Spleen (tissue), 13 donors: ENCODE measurements around the gene CEBPE. TPM values are rescaled to one million over a fixed set of nuclear protein-coding genes. Genes with fewer than 3 reads are reported as not detected.

Experiments used
- DNase-seq: peaks from one replicate; pipeline ENCODE4 v3.0.0-alpha.2; 2020
- H3K27ac ChIP-seq, 8 donors: fragments of 200-600 bp; sonication (generic) in 7 of 8; 1 replicate in 4 of 8; 2 replicates in 4 of 8; pipeline versions ENCODE4 v1.5.0 to v1.8.0; 2016 to 2021; ENCODE audit warnings: inconsistent platforms in 4 of 8, mild to moderate bottlenecking in 4 of 8, moderate library complexity in 1 of 8
- H3K27me3 ChIP-seq, 7 donors: fragments of 200-600 bp; sonication (generic) in 6 of 7; replicated peaks in 1 of 7; 1 replicate in 4 of 7; 2 replicates in 3 of 7; pipeline versions ENCODE4 v1.5.0 to v1.8.0; 2016 to 2021; ENCODE audit warnings: inconsistent platforms in 3 of 7, mild to moderate bottlenecking in 1 of 7
- H3K36me3 ChIP-seq, 6 donors: fragments of 200-600 bp; sonication (generic) in 5 of 6; 1 replicate in 4 of 6; 2 replicates in 2 of 6; pipeline versions ENCODE4 v1.5.0 to v1.8.0; 2016 to 2021; ENCODE audit warnings: inconsistent platforms in 2 of 6
- H3K4me1 ChIP-seq, 6 donors: fragments of 200-600 bp; sonication (generic) in 5 of 6; 1 replicate in 3 of 6; 2 replicates in 3 of 6; pipeline versions ENCODE4 v1.5.0 to v1.8.0; 2016 to 2021; ENCODE audit warnings: inconsistent platforms in 3 of 6
- H3K4me3 ChIP-seq, 8 donors: fragments of 200-600 bp; sonication (generic) in 7 of 8; 1 replicate in 4 of 8; 2 replicates in 4 of 8; pipeline versions ENCODE4 v1.5.0 to v1.8.0; 2016 to 2021; ENCODE audit warnings: inconsistent platforms in 4 of 8, mild to moderate bottlenecking in 4 of 8, moderate library complexity in 2 of 8
- H3K9me3 ChIP-seq, 8 donors: fragments of 200-600 bp; sonication (generic) in 7 of 8; 1 replicate in 4 of 8; 2 replicates in 4 of 8; pipeline versions ENCODE4 v1.5.0 to v1.8.0; 2016 to 2021; ENCODE audit warnings: inconsistent platforms in 4 of 8
- POLR2A ChIP-seq, 3 donors: fragments of 450-650 bp; IDR thresholded peaks; one replicate each; pipeline ENCODE4 v1.5.1; 2017; ENCODE audit warnings: antibody characterized with exemption in 3 of 3, mild to moderate bottlenecking in 1 of 3
- POLR2AphosphoS5 ChIP-seq, 3 donors: sonication (generic); formaldehyde crosslinking; IDR thresholded peaks; one replicate each; pipeline ENCODE4 v1.5.1; 2017; ENCODE audit warnings: antibody characterized with exemption in 3 of 3
- WGBS, 5 donors: extraction: QIAGEN DNeasy Blood & Tissue Kit in 3 of 5; methylation state at CpG; one replicate each; pipeline versions ENCODE4 v1.1.5 to v1.1.7; 2013 to 2018; 5-methylcytosine and 5-hydroxymethylcytosine counted together
- intact Hi-C: fragments of 100-400 bp; cut with DNase I; formaldehyde crosslinking; loops from one replicate; pipeline ENCODE4 v1.15.0; 2023; ENCODE audit warnings: low total_unique reads
- long read RNA-seq, 2 donors: transcript quantifications; one replicate each; lab custom pipeline, GENCODE V29; 2026
- polyA plus RNA-seq, 3 donors: library from polyadenylated mRNA; stranded (reverse); fragments of 200-250 nt; gene quantifications; one replicate each; pipeline ENCODE4 v1.2.1, GENCODE V29; 2013
- total RNA-seq, 7 donors: library from RNA; depleted of rRNA in 3 of 7; stranded (reverse); fragments of >200 nt in 3 of 7; fragmentation: NEBNext Ultra II Directional in 4 of 7; extraction: Animal tissue kit (Norgen Biotek cat#: 25700) in 4 of 7; gene quantifications; one replicate each; pipeline versions ENCODE4 v1.1.0 to v1.2.1, GENCODE V29; 2016 to 2021
- TF ChIP-seq, protein P1 (sequence below), 11 experiments: fragments of 200-600 bp in 7 of 11; fragments of 450-650 bp in 4 of 11; sonication (generic) in 4 of 11; IDR thresholded peaks in 8 of 11; conservative IDR thresholded peaks in 3 of 11; 1 replicate in 7 of 11; 2 replicates in 4 of 11; pipeline versions ENCODE4 v1.4.0 to v1.8.0; 2016 to 2021; ENCODE audit warnings: antibody characterized with exemption in 11 of 11, inconsistent platforms in 4 of 11, mild to moderate bottlenecking in 1 of 11
- donor health status: healthy with polysubstance abuse.
- donor health status: DM: no; HTN: no; CAD: no; lungs with moderate emphysema.
- donor health status: DM: no; HTN: no; CAD: no.
- donor health status: Bipolar disorder and iron deficiency.
- donor health status: healthy.
- donor health status: DM: no; HTN: no; CAD: no.
- donor health status: DM: yes; HTN: yes; CAD: no.

Gene CEBPE
- total RNA-seq (1 to 10 TPM in 4 of 7 donors, under 1 TPM in 3; 0.64 to 9.6 (median 1.6) TPM), polyA plus RNA-seq (1 to 10 TPM; 1.2 to 3.5 (median 1.3) TPM)
- long read RNA-seq, donor 1, partial matches to known transcripts: 0 of 2 reads
- long read RNA-seq, donor 1, other reads (novel, unspliced or antisense): 0 of 2 reads
- long read RNA-seq, donor 2: 0 reads

- Histone ChIP-seq H3K27ac (peak within 1 kb of the TSS; percentile 70 to 89 (median 78)), H3K9me3 (no peaks in the 10 kb centered on the region), H3K4me3 (peak within 1 kb of the TSS in 4 of 8 donors; percentile 5 to 36 (median 16)), H3K36me3 (no peaks in the 10 kb centered on the region), H3K27me3 (peaks cover 0 to 7% (median 0%) of the 10 kb centered on the region in 7 donors), H3K4me1 (peaks cover 16 to 88% (median 51%) of the 10 kb centered on the region in 6 donors)
- intact Hi-C loops: no loop called here
- WGBS, 5 donors: 52 to 83% (median 66%) methylated on average over 20 to 32 of the region's 32 CpGs
- peak; percentile 79 for DNase-seq
- TF ChIP-seq, protein P1, sequence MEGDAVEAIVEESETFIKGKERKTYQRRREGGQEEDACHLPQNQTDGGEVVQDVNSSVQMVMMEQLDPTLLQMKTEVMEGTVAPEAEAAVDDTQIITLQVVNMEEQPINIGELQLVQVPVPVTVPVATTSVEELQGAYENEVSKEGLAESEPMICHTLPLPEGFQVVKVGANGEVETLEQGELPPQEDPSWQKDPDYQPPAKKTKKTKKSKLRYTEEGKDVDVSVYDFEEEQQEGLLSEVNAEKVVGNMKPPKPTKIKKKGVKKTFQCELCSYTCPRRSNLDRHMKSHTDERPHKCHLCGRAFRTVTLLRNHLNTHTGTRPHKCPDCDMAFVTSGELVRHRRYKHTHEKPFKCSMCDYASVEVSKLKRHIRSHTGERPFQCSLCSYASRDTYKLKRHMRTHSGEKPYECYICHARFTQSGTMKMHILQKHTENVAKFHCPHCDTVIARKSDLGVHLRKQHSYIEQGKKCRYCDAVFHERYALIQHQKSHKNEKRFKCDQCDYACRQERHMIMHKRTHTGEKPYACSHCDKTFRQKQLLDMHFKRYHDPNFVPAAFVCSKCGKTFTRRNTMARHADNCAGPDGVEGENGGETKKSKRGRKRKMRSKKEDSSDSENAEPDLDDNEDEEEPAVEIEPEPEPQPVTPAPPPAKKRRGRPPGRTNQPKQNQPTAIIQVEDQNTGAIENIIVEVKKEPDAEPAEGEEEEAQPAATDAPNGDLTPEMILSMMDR (IDR thresholded peaks at IDR 0.05 in 8 of 11, conservative IDR thresholded peaks at IDR 0.05 in 3 of 11): no peak
- TF ChIP-seq POLR2A (IDR thresholded peaks at IDR 0.05): no peak
- no peak for TF ChIP-seq POLR2AphosphoS5 (IDR thresholded peaks at IDR 0.05)
These were observed at the start of gene CEBPE for GRCh38 chr14:23118506-23119362. TSS of gene CEBPE (minus strand) at chr14:23119255. CDS start at chr14:23119091, 164 bp downstream.

DNA sequence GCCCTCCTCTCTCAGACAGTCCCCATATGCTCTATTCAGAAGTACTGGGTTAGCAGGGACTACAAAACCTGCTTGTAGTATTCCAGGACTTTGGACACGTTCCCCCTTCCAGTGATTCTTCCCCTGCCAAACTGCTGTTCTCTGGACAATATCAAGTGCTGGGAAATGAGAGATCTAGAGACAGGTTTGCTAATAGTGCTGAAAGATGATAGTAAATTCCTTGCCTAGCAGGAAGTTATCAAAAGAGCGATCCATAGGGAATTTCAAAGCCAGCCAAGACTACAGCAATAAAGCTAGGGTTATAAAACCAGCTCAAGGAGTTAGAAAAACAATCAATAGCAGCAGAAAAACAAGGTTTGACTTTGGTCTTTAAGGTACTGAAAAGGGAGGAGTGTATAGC, 49.2 kb upstream of the CEBPE start:
- peaks cover 0 to 38% (median 3%) of the 10 kb centered on the region in 6 donors for H3K4me1 ChIP-seq
- H3K36me3 ChIP-seq: peaks cover 0 to 7% (median 0%) of the 10 kb centered on the region in 6 donors
- peak overlapping the region in 5 of 8 donors; percentile 12 to 61 (median 43) for H3K27ac ChIP-seq
- 74 to 93% (median 81%) methylated on average over 2 of the region's 2 CpGs for WGBS, 5 donors
- no peak for TF ChIP-seq POLR2AphosphoS5 (IDR thresholded peaks at IDR 0.05)
- TF ChIP-seq POLR2A (IDR thresholded peaks at IDR 0.05): no peak
- TF ChIP-seq, protein P1 (IDR thresholded peaks at IDR 0.05 in 8 of 11, conservative IDR thresholded peaks at IDR 0.05 in 3 of 11): no peak
- intact Hi-C loops: no loop called here
- no peak for DNase-seq
- no peaks in the 10 kb centered on the region for H3K27me3 ChIP-seq
- H3K4me3 ChIP-seq: no peak overlapping the region
- H3K9me3 ChIP-seq: no peaks in the 10 kb centered on the region

GRCh38 chr14:23167116-23167847, 48.2 kb upstream of the CEBPE start:
- TF ChIP-seq, protein P1 (IDR thresholded peaks at IDR 0.05 in 8 of 11, conservative IDR thresholded peaks at IDR 0.05 in 3 of 11): no peak
- TF ChIP-seq POLR2AphosphoS5 (IDR thresholded peaks at IDR 0.05) (peak in 2 of 3 donors; percentile 40 to 47), POLR2A (IDR thresholded peaks at IDR 0.05) (no peak)
- no peak for DNase-seq
- intact Hi-C loops: no loop called here
- H3K4me3 ChIP-seq: no peak overlapping the region
- peak overlapping the region in 6 of 8 donors; percentile 12 to 61 (median 40) for H3K27ac ChIP-seq
- H3K9me3 ChIP-seq: no peaks in the 10 kb centered on the region
- WGBS, 5 donors: 73 to 82% (median 79%) methylated on average over 8 to 9 of the region's 9 CpGs
- H3K27me3 ChIP-seq: no peaks in the 10 kb centered on the region
- H3K36me3 ChIP-seq: peaks cover 0 to 7% (median 0%) of the 10 kb centered on the region in 6 donors
- H3K4me1 ChIP-seq: peaks cover 0 to 41% (median 11%) of the 10 kb centered on the region in 6 donors
